NT2/D1 (cell line): Measurements from ENCODE around the gene TUBA4A.

Experiments
- DNase-seq: peaks from one replicate; pipeline ENCODE4 v3.0.0-alpha.2; 2011; ENCODE audit warnings: low read depth, low spot score
- H3K27me3 ChIP-seq: 2 replicates; pipeline ENCODE4 v1.6.0; 2011; ENCODE audit warnings: mild to moderate bottlenecking; ENCODE audit not compliant: insufficient read length, insufficient read depth
- H3K36me3 ChIP-seq: 2 replicates; pipeline ENCODE4 v1.6.1; 2011; ENCODE audit warnings: mild to moderate bottlenecking, low read length, mixed read lengths; ENCODE audit not compliant: insufficient read depth, insufficient read length
- H3K4me1 ChIP-seq: 2 replicates; pipeline ENCODE4 v1.5.1; 2011; ENCODE audit not compliant: insufficient read depth, insufficient read length
- H3K4me3 ChIP-seq: 2 replicates; pipeline ENCODE4 v1.5.1; 2011; ENCODE audit warnings: low read depth; ENCODE audit not compliant: insufficient read length
- H3K9ac ChIP-seq: 2 replicates; pipeline ENCODE4 v1.6.0; 2011; ENCODE audit warnings: low read depth; ENCODE audit not compliant: insufficient read length
- H3K9me3 ChIP-seq: 2 replicates; pipeline ENCODE4 v1.5.1; 2011; ENCODE audit warnings: mild to moderate bottlenecking, low read length; ENCODE audit not compliant: insufficient read depth
- SUZ12 ChIP-seq: IDR thresholded peaks from 2 replicates; pipeline ENCODE4 v1.6.1; 2011; ENCODE audit not compliant: insufficient read length, insufficient read depth; ENCODE audit errors: extremely low read depth
- YY1 ChIP-seq: IDR thresholded peaks from 2 replicates; pipeline ENCODE4 v1.6.1; 2011; ENCODE audit not compliant: insufficient read length, insufficient read depth
- ZNF274 ChIP-seq: IDR thresholded peaks from 2 replicates; pipeline ENCODE4 v1.6.1; 2011; ENCODE audit warnings: mild to moderate bottlenecking, low read depth, low read length

TUBA4A gene

GRCh38 chr2:219253753-219254589 lies at the start of gene TUBA4A:
Gene TUBA4A (minus strand): TSS chr2:219253918. CDS start chr2:219253858, 60 bp downstream.
- Histone ChIP-seq H3K9ac (peak within 1 kb of the TSS; percentile 72), H3K27me3 (peaks cover 55% of the 10 kb centered on the region), H3K4me3 (peak within 1 kb of the TSS; percentile 53), H3K9me3 (no peaks in the 10 kb centered on the region), H3K4me1 (peaks cover 23% of the 10 kb centered on the region), H3K36me3 (peaks cover 25% of the 10 kb centered on the region)
- TF ChIP-seq ZNF274 (no peak), SUZ12 (peak; percentile 84)
- DNase-seq: no peak

GRCh38 chr2:219302412-219302968 lies 48.8 kb upstream of the TUBA4A start:
- TF ChIP-seq SUZ12: no peak
- peaks cover 6% of the 10 kb centered on the region for H3K4me1 ChIP-seq
- no peak overlapping the region for H3K9ac ChIP-seq
- peaks cover 15% of the 10 kb centered on the region for H3K27me3 ChIP-seq
- peaks cover 47% of the 10 kb centered on the region for H3K36me3 ChIP-seq
- DNase-seq: no peak
- no peak overlapping the region for H3K4me3 ChIP-seq
- no peaks in the 10 kb centered on the region for H3K9me3 ChIP-seq

DNA sequence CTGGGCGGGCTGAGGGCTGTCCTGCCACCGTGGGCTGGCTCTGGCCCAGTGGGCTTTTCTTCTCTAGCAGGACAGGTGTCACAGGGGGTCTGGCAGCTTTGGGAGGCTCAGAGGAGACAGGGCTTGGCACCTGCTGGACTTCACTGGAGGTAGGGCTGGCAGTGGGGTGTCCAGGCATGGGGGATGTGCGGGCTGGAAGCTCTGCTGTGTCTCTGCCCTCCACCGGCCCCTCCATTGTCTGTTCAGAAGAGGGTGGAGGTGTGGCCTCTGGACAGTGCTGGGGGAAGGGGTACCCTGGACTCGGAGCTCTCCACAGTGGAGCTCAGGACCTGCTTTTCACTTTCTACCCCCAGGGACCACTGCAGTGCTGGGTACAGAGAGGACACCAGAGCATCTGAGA lies 46.3 kb upstream of the TUBA4A start:
- Histone ChIP-seq H3K4me3 (no peak overlapping the region), H3K4me1 (peaks cover 9% of the 10 kb centered on the region), H3K9me3 (peaks cover 16% of the 10 kb centered on the region), H3K9ac (peak overlapping the region; percentile 23), H3K27me3 (peaks cover 14% of the 10 kb centered on the region), H3K36me3 (peaks cover 57% of the 10 kb centered on the region)
- no peak for DNase-seq
- TF ChIP-seq SUZ12 (no peak), YY1 (no peak), ZNF274 (no peak)

DNA sequence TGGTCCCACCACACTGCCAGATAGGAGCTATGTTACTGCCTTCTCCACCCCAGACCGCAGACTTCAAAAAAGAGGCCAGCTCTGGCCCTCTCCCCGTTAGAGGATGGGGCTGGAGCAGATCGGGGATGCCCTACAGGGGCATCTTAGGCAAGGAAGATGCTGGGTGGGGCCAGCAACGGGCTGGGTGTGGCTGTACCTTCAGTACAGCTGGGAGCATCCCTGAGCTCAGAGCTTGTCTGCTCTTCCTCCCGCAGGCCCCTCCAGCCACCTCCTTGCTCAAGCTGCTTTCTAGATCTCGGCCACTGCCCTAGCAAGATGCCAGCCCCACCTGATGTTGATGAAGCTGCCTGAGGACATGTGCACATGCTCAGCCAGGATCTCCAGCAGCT lies 45.6 kb upstream of the TUBA4A start:
- peaks cover 15% of the 10 kb centered on the region for H3K27me3 ChIP-seq
- peak overlapping the region; percentile 23 for H3K9ac ChIP-seq
- peaks cover 57% of the 10 kb centered on the region for H3K36me3 ChIP-seq
- no peak overlapping the region for H3K4me3 ChIP-seq
- H3K4me1 ChIP-seq: peaks cover 11% of the 10 kb centered on the region
- H3K9me3 ChIP-seq: peaks cover 18% of the 10 kb centered on the region
- no peak for TF ChIP-seq SUZ12
- no peak for TF ChIP-seq YY1
- TF ChIP-seq ZNF274: no peak
- no peak for DNase-seq

DNA sequence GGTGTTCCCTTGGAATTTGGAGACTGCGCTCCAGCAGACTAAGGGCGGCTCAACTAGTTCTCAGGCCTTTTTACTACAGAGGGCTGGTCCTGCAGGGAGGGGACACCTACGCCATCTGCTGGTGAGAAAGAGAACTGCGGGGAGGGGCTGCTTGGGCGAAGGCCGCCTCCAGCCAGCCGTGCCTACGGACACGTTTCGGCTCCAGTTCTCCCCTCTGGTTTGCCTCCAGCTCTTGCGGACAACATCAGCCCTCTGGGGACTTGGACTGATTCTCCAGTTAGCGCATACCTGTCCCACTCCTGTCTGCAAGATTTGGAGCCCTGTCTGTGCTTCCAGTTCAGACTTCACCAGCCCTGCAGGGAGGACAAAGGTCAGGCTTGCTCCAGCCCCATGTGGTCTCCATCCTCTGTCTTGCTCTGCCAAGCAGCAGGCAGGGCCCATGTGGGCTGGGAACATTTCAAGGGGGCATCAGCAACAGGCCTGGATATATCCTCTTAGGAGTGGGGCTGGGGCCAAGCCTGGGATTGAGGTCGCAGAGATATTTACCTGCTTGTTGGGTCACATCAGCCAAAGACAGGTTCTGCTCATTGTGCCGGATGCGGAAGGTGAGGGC lies 45.1 kb upstream of the TUBA4A start:
- peak; percentile 83 for DNase-seq
- TF ChIP-seq ZNF274: no peak
- no peak for TF ChIP-seq YY1
- TF ChIP-seq SUZ12: no peak
- Histone ChIP-seq H3K4me3 (no peak overlapping the region), H3K9me3 (peaks cover 19% of the 10 kb centered on the region), H3K36me3 (peaks cover 57% of the 10 kb centered on the region), H3K9ac (peak overlapping the region; percentile 42), H3K27me3 (peaks cover 15% of the 10 kb centered on the region), H3K4me1 (peaks cover 14% of the 10 kb centered on the region)

DNA sequence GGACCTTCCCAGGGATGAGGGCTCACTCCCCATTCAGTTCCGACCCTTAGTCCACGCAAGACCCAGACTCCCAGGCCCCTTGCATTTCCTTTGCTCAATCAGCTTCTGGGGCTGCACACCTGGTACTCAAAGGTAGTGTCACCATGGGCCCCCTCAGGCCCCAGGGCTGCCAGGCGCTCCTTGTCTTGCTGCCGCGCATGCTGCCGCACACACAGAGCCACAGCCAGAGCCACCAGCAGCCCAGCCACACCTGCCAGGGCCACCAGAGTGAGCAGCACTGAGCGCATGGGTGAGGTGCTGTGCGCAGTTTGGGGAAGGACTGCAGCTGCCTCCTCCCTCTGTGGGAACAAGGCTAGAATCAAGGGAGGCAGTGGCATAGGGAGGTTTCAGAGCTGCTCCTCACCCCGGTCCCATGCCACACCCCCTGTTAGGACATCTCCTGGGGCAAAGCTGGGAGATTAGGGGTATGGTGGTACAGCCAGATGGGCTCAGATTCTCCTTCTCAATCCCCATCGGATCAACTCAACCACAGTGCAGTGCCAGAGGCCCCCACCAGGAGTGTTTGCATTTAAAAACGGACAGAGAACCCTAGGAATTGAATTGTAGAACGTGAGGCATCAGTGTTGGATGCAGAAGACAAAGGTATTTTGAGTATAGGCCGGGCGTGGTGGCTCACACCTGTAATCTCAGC lies 44.2 kb upstream of the TUBA4A start:
- H3K36me3 ChIP-seq: peaks cover 52% of the 10 kb centered on the region
- H3K9ac ChIP-seq: no peak overlapping the region
- H3K9me3 ChIP-seq: peaks cover 28% of the 10 kb centered on the region
- H3K27me3 ChIP-seq: peaks cover 15% of the 10 kb centered on the region
- no peak for DNase-seq
- TF ChIP-seq YY1 (no peak), ZNF274 (no peak), SUZ12 (no peak)
- H3K4me1 ChIP-seq: peaks cover 14% of the 10 kb centered on the region
- H3K4me3 ChIP-seq: no peak overlapping the region
